H9 (cell line): ENCODE measurements around the gene LHFPL2. TPM values are rescaled to one million over a fixed set of nuclear protein-coding genes. Genes with fewer than 3 reads are reported as not detected.
"Not testable (repeated sequence)": the region's sequence is repeated elsewhere in the genome, so short reads cannot be mapped to it uniquely, and the experiment has no call there.

Source experiments
- DNase-seq: peaks from one replicate; pipeline ENCODE4 v3.0.0-alpha.2; 2017
- H2AFZ ChIP-seq: one replicate; pipeline ENCODE4 v1.6.1; 2013; ENCODE audit warnings: mild to moderate bottlenecking, low read length, control low read depth, moderate library complexity
- H2AK5ac ChIP-seq: 2 replicates; pipeline ENCODE4 v1.6.1; 2013; ENCODE audit warnings: low read length, control low read depth, mixed read lengths; ENCODE audit not compliant: insufficient read length
- H2BK120ac ChIP-seq: one replicate; pipeline ENCODE4 v1.6.1; 2013; ENCODE audit warnings: low read depth, mild to moderate bottlenecking, low read length, control low read depth, inconsistent platforms; ENCODE audit not compliant: poor library complexity, severe bottlenecking
- H2BK12ac ChIP-seq: 2 replicates; pipeline ENCODE4 v1.6.1; 2013; ENCODE audit warnings: low read length, control low read depth, mixed read lengths, low read depth; ENCODE audit not compliant: insufficient read length
- H2BK15ac ChIP-seq: 2 replicates; pipeline ENCODE4 v1.6.1; 2013; ENCODE audit warnings: low read depth, low read length, control low read depth
- H2BK20ac ChIP-seq: one replicate; pipeline ENCODE4 v1.6.1; 2013; ENCODE audit warnings: low read depth, mild to moderate bottlenecking, low read length, control low read depth, inconsistent platforms; ENCODE audit not compliant: poor library complexity, severe bottlenecking
- H2BK5ac ChIP-seq: 2 replicates; pipeline ENCODE4 v1.6.1; 2013; ENCODE audit warnings: low read length, control low read depth, mixed read lengths; ENCODE audit not compliant: insufficient read length
- H3K14ac ChIP-seq: 2 replicates; pipeline ENCODE4 v1.6.1; 2013; ENCODE audit warnings: low read length, control low read depth; ENCODE audit not compliant: insufficient read depth
- H3K18ac ChIP-seq: 2 replicates; pipeline ENCODE4 v1.6.1; 2013; ENCODE audit warnings: low read depth, mild to moderate bottlenecking, mixed read lengths, low read length, control low read depth; ENCODE audit not compliant: insufficient read length
- H3K23ac ChIP-seq: 2 replicates; pipeline ENCODE4 v1.6.1; 2013; ENCODE audit warnings: low read length, control low read depth, mixed read lengths, low read depth; ENCODE audit not compliant: insufficient read length
- H3K23me2 ChIP-seq: 2 replicates; pipeline ENCODE4 v1.6.1; 2013; ENCODE audit warnings: low read depth, mild to moderate bottlenecking, mixed read lengths, low read length, control low read depth; ENCODE audit not compliant: insufficient read length, poor library complexity, severe bottlenecking
- H3K27ac ChIP-seq: 2 replicates; pipeline ENCODE4 v1.5.1; 2013; ENCODE audit warnings: low read length, control low read depth, mixed read lengths, low read depth; ENCODE audit not compliant: insufficient read length
- H3K27me3 ChIP-seq: 2 replicates; pipeline ENCODE4 v1.6.1; 2013; ENCODE audit warnings: low read length, control low read depth, inconsistent platforms; ENCODE audit not compliant: insufficient read depth
- H3K4ac ChIP-seq: 2 replicates; pipeline ENCODE4 v1.6.1; 2013; ENCODE audit warnings: low read depth, mild to moderate bottlenecking, control low read depth, inconsistent platforms, low read length, moderate library complexity
- H3K4me1 ChIP-seq: 2 replicates; pipeline ENCODE4 v1.6.1; 2013; ENCODE audit warnings: low read length, control low read depth, inconsistent platforms; ENCODE audit not compliant: insufficient read depth
- H3K4me2 ChIP-seq: 2 replicates; pipeline ENCODE4 v1.6.1; 2013; ENCODE audit warnings: low read length, control low read depth, mixed read lengths; ENCODE audit not compliant: insufficient read length, insufficient read depth
- H3K56ac ChIP-seq: 2 replicates; pipeline ENCODE4 v1.6.1; 2013; ENCODE audit warnings: low read depth, mild to moderate bottlenecking, mixed read lengths, low read length, control low read depth; ENCODE audit not compliant: insufficient read length
- H3K79me1 ChIP-seq: 2 replicates; pipeline ENCODE4 v1.6.1; 2013; ENCODE audit warnings: low read depth, mild to moderate bottlenecking, moderate library complexity, low read length, control low read depth, inconsistent platforms; ENCODE audit not compliant: insufficient read depth, poor library complexity, severe bottlenecking
- H3K79me2 ChIP-seq: 2 replicates; pipeline ENCODE4 v1.6.1; 2013; ENCODE audit warnings: low read length, control low read depth, inconsistent platforms; ENCODE audit not compliant: insufficient read depth
- H3K9ac ChIP-seq: 2 replicates; pipeline ENCODE4 v1.6.1; 2013; ENCODE audit warnings: low read length, control low read depth, mixed read lengths; ENCODE audit not compliant: insufficient read length; ENCODE audit errors: extremely low read depth
- H3K9me3 ChIP-seq: one replicate; pipeline ENCODE4 v1.6.1; 2013; ENCODE audit warnings: low read depth, low read length, inconsistent platforms; ENCODE audit not compliant: control insufficient read depth
- H3T11ph ChIP-seq: one replicate; pipeline ENCODE4 v1.6.1; 2013; ENCODE audit warnings: mild to moderate bottlenecking, low read length, control low read depth, inconsistent platforms
- H4K20me1 ChIP-seq: one replicate; pipeline ENCODE4 v1.6.1; 2013; ENCODE audit not compliant: control insufficient read depth, insufficient read length, insufficient read depth
- H4K5ac ChIP-seq: 2 replicates; pipeline ENCODE4 v1.6.1; 2013; ENCODE audit warnings: low read depth, mild to moderate bottlenecking, mixed read lengths, low read length, control low read depth; ENCODE audit not compliant: insufficient read length
- H4K8ac ChIP-seq: replicated peaks from 2 replicates; pipeline ENCODE4 v1.6.1; 2013; ENCODE audit warnings: low read length, control low read depth, mixed read lengths, low read depth; ENCODE audit not compliant: insufficient read length
- H4K91ac ChIP-seq: 2 replicates; pipeline ENCODE4 v1.6.1; 2013; ENCODE audit warnings: low read depth, mild to moderate bottlenecking, moderate library complexity, mixed read lengths, low read length, control low read depth; ENCODE audit not compliant: insufficient read length
- H3K27ac Mint-ChIP-seq, 3 experiments: 2 replicates in 2 of 3; 3 replicates in 1 of 3; pipeline ENCODE4 v1.8.0; 2020 to 2021; ENCODE audit warnings: mixed read lengths in 3 of 3, mild to moderate bottlenecking in 1 of 3, moderate library complexity in 1 of 3
- H3K27me3 Mint-ChIP-seq: 2 replicates; pipeline ENCODE4 v1.8.0; 2021; ENCODE audit warnings: low read depth, mild to moderate bottlenecking, moderate library complexity, mixed read lengths
- H3K36me3 Mint-ChIP-seq, 3 experiments: 2 replicates in 2 of 3; 3 replicates in 1 of 3; pipeline ENCODE4 v1.8.0; 2020 to 2021; ENCODE audit warnings: low read depth in 3 of 3, mixed read lengths in 3 of 3; ENCODE audit not compliant: insufficient read depth in 1 of 3
- H3K4me1 Mint-ChIP-seq, 2 experiments: 2 replicates each; pipeline ENCODE4 v1.8.0; 2020; ENCODE audit warnings: mixed read lengths in 2 of 2
- H3K4me3 Mint-ChIP-seq, 2 experiments: 2 replicates in 1 of 2; 3 replicates in 1 of 2; pipeline ENCODE4 v1.8.0; 2020 to 2021; ENCODE audit warnings: mild to moderate bottlenecking in 2 of 2, mixed read lengths in 2 of 2, moderate library complexity in 1 of 2
- H3K9me3 Mint-ChIP-seq, 2 experiments: 2 replicates in 1 of 2; 3 replicates in 1 of 2; pipeline ENCODE4 v1.8.0; 2020; ENCODE audit warnings: mild to moderate bottlenecking in 2 of 2, mixed read lengths in 2 of 2, moderate library complexity in 1 of 2
- CTCF ChIP-seq: fragments of 200-600 bp; sonication (generic); conservative IDR thresholded peaks from 3 replicates; pipeline ENCODE4 v1.8.0; 2021; ENCODE audit warnings: antibody characterized with exemption, mild to moderate bottlenecking
- WGBS: extraction: QIAGEN DNeasy Blood & Tissue Kit; methylation state at CpG from one replicate; pipeline ENCODE4 v1.1.7; 2013; ENCODE audit warnings: missing lambda C conversion rate, low lambda C conversion rate, mixed read lengths; ENCODE audit not compliant: insufficient read length; ENCODE audit errors: extremely low coverage; 5-methylcytosine and 5-hydroxymethylcytosine counted together
- total RNA-seq: library from RNA; stranded (reverse); gene quantifications from 2 replicates; pipeline ENCODE4 v1.2.1, GENCODE V29; 2021

Gene LHFPL2
- total RNA-seq, 1 experiment from 2014 or later = 26.3 TPM

DNA sequence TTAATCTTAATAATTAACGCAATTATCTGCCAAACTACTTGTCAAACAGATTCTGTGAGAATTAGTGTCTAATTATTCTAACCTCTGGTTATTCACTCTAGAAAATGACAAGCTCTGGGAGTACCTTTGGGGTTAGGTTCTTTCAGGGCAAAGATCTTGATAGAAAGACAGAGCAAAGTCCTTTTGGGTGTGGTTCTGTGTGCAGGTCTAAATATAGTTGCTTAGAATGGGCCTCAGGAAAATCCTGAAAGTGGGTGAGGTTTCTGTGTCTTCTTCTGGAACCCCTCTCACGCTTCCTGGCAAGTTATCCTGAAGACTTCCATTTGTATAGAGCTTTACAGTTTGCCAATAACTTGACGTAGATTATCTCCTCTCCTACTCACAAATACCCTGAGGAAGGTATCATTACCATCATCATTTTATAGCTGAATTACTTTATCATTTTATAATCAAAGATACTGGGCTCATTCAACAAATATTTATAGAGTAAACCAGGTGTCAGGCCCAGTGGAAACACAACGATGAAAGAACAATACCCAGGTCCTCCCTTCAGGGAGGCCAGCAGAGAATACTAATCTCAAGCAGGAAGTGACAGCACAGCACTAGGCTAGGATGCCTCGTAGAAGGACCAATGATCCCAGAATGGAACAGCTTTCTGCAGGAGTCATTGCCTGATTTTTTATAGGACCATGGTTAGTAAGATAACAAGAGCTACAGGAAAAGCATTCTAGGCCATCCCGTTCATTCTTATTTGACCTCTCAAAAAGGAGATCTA, 27.6 kb upstream of the LHFPL2 start:
- Mint-ChIP-seq H3K9me3 (no peaks in the 10 kb centered on the region; a peak in 1 of 5 replicates), H3K4me3 (no peak overlapping the region), H3K36me3 (no peaks in the 10 kb centered on the region), H3K4me1 (no peaks in the 10 kb centered on the region), H3K27me3 (no peaks in the 10 kb centered on the region; the same call in 1 of the 2 replicates), H3K27ac (no peak overlapping the region)
- Histone ChIP-seq H4K8ac (no peak overlapping the region), H3K56ac (no peak overlapping the region), H2AFZ (no peak overlapping the region), H4K91ac (no peak overlapping the region), H3T11ph (no peak overlapping the region), H2BK120ac (no peak overlapping the region), H4K5ac (no peak overlapping the region), H2BK5ac (no peak overlapping the region), H3K27ac (no peak overlapping the region), H3K23ac (no peak overlapping the region), H3K9ac (no peak overlapping the region), H3K9me3 (no peaks in the 10 kb centered on the region), H3K27me3 (no peaks in the 10 kb centered on the region), H3K23me2 (no peaks in the 10 kb centered on the region), H2BK20ac (no peak overlapping the region), H3K79me2 (no peaks in the 10 kb centered on the region), H3K79me1 (no peaks in the 10 kb centered on the region), H3K4ac (no peak overlapping the region), H3K4me1 (no peaks in the 10 kb centered on the region), H3K14ac (no peak overlapping the region), H4K20me1 (no peaks in the 10 kb centered on the region), H2BK12ac (no peak overlapping the region), H3K4me2 (no peak overlapping the region), H2BK15ac (no peak overlapping the region), H2AK5ac (no peak overlapping the region), H3K18ac (no peak overlapping the region)
- WGBS = no CpG with 5 or more reads among the region's 6 CpGs
- TF ChIP-seq CTCF = no peak
- no peak for DNase-seq

- H2BK20ac ChIP-seq, H3K79me1 ChIP-seq, H4K91ac ChIP-seq, H3K27me3 Mint-ChIP-seq, H2BK5ac ChIP-seq, H3K27ac ChIP-seq, DNase-seq, H3K36me3 Mint-ChIP-seq, H3K27me3 ChIP-seq, H3K18ac ChIP-seq, H3T11ph ChIP-seq, H3K79me2 ChIP-seq, H3K23me2 ChIP-seq, H2AFZ ChIP-seq, H3K14ac ChIP-seq, H2BK15ac ChIP-seq, H2BK120ac ChIP-seq, H3K4me1 Mint-ChIP-seq, H4K5ac ChIP-seq, H3K4ac ChIP-seq, H3K9ac ChIP-seq, H3K4me2 ChIP-seq, H4K8ac ChIP-seq, H2BK12ac ChIP-seq, H3K9me3 ChIP-seq, H3K56ac ChIP-seq, H3K4me1 ChIP-seq, H3K23ac ChIP-seq, H3K4me3 Mint-ChIP-seq, H2AK5ac ChIP-seq, H3K27ac Mint-ChIP-seq, H4K20me1 ChIP-seq, H3K9me3 Mint-ChIP-seq: not testable (repeated sequence)
Observed at GRCh38 chr5:78673827-78674226, 25.3 kb upstream of the LHFPL2 start.
